Medulla oblongata (tissue), 1 donor: Measurements from ENCODE around the gene DVL2.

Source experiments
- DNase-seq: peaks from one replicate; pipeline ENCODE4 v3.0.0-alpha.2; 2015; ENCODE audit errors: extremely low spot score

The DVL2 gene

DNA sequence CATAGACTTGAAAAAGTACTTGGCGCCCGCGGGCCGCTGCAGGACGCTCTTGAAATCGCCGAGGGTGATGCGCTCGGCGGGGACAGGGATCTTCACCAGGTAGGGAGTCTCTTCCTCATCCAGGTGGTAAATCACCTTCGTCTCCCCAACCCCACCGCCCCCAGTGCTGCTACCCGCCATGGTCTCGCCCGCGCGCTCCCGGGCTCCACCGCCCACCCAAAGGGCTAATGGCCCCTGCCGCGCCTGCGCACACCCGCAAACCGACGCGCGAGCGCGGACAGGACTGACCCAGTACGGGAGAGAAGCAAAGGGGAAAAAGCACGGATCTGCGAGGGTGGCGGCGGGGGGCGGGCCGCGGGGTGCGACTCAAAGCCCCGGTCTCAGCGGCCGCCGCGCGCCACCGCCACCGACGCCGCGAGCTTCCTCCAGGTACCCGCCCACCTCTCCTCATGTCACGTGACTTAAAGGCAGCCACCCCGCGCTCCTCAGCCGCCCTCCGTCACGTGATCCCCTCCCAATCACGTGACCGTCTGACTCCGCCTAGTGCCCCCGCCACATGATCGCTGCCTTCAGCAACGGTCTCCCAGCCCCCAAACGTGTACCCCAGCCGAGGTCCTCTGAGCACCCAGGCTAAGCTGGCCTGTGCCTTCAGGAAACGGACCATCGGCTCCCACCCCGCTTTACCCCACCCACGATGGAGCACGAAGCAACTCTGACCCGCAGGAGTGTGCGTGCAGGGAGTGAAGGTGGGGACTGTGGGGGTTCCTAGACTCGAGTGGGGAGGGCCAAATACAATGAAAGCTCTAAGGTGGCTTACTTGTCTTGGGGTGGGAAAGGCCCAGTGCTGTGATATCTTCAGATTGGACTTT, at the start of gene DVL2:
Gene DVL2 (minus strand): TSS at position 435 of the 869 bp plus-strand sequence. CDS start 255 bp downstream, at position 180.
- peak; percentile 97 for DNase-seq

DNA sequence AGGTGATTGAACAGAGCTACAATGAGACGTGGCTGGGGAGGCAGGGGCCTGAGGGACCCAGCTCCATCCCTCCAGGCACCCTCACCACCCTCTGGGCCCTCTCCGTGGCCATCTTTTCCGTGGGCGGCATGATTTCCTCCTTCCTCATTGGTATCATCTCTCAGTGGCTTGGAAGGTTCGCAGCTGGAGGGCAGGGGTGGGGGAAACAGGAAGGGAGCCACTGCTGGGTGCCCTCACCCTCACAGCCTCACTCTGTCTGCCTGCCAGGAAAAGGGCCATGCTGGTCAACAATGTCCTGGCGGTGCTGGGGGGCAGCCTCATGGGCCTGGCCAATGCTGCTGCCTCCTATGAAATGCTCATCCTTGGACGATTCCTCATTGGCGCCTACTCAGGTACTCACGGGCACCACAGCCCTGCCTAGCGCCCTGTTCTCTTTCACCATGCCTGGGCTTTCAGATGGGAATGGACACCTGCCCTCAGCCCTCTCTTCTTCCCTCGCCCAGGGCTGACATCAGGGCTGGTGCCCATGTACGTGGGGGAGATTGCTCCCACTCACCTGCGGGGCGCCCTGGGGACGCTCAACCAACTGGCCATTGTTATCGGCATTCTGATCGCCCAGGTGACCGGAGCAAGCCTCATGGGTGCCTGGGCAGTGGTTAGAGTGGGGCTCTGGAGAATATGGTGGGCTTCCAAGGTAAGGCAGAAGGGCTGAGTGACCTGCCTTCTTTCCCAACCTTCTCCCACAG, 49.3 kb upstream of the DVL2 start:
- DNase-seq: no peak

DNA sequence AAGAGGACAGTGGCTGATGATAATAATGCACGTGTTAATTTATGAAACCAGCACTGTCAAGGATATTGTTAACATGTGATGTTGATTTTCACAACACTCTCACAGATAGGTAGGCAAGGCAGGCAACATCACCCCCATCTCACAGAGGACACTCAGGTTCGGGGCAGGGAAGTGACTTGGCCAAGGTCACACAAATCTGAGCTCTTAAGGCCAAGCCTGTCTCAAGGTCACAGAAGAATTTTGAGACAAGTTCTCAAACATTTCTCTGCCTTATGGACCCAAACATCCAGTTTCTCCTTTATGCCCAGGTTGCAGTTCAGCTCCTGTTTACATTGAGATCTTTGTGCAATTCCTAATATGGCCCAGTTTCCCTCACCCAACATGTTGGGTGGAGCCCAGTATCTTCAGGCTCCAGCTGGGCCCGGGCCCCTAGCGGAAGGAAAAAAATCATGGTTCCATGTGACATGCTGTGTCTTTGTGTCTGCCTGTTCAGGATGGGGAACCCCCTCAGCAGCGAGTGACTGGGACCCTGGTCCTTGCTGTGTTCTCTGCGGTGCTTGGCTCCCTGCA, 48.5 kb upstream of the DVL2 start:
- DNase-seq: no peak

DNA sequence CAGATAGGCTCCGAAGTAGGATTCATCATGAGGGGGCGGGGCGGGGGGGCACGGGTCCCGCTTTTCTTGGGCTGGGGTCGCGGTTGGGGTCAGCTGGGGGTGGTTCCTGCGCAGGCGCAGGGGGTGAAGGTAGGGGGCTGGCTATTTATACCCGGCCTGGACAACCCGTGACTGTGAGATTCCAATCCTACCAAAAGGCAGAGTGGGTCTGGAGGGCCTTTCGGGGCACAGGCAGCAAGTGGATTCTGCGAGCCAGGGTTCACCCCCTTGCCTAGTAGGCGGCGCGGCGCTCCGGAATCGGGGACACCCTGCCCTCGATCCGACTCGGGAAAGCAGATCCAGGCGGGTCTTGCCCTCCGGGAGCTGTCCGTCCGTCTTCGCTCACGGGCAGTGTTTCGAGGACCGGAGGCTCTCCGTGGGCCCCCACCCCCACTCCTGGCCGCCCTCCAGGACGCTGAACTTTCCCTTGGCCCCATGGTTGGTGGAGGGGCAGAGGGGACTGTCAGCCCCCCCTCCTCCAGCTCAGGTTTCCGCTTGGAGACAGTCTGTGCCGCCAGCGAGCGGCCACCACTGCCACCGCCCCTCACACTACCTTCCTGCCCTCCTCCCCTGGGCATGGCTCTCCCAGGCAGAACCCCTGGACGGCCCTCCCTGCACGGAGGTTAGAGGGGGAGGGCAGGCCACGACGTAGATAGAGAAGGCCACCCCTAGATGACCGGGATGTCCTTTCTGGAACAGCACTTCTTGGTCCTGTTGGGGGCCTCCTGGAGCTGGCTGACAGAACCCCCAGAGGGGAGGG, 47.8 kb upstream of the DVL2 start:
- DNase-seq: no peak

DNA sequence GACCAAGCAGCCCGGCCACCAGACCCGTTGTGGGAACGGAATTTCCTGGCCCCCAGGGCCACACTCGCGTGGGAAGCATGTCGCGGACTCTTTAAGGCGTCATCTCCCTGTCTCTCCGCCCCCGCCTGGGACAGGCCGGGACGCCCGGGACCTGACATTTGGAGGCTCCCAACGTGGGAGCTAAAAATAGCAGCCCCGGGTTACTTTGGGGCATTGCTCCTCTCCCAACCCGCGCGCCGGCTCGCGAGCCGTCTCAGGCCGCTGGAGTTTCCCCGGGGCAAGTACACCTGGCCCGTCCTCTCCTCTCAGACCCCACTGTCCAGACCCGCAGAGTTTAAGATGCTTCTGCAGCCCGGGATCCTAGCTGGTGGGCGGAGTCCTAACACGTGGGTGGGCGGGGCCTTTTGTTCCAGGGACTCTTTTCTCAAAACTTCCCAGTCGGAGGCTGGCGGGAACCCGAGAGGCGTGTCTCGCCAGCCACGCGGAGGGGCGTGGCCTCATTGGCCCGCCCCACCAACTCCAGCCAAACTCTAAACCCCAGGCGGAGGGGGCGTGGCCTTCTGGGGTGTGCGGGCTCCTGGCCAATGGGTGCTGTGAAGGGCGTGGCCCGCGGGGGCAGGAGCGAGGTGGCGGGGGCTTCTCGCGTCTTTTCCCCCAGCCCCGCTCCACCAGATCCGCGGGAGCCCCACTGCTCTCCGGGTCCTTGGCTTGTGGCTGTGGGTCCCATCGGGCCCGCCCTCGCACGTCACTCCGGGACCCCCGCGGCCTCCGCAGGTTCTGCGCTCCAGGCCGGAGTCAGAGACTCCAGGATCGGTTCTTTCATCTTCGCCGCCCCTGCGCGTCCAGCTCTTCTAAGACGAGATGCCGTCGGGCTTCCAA, 47.0 kb upstream of the DVL2 start, which contains the start of gene SLC2A4:
Gene SLC2A4 (plus strand): TSS at position 645 of the 879 bp plus-strand sequence. CDS start 217 bp downstream, at position 862.
- DNase-seq: peak; percentile 91

DNA sequence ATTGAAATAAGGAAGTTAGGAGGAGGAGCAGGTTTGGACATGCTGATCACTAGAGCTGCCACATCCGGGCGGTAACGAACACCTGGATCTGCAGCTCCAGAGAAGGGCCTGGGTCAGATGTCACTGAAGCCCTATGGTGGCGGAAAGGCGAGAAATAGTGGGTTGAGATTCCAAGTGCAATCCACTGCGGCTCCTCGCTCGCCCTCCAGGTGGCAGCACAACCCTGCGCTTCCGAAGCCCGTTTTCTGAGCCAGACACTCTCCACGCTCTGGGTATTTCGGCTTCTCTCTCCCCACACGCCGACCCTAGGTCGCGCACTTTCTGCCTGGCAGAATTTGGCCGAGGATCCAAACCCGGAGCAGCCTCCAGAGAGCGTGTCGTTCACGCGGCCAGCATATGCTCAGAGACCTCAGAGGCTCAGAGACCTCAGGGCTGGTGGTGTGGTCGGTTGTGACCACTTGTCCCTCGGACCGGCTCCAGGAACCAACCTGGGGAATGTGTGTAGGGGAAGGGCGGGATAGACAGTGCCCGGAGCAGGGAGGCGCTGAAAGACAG, 46.3 kb upstream of the DVL2 start:
- peak; percentile 88 for DNase-seq

DNA sequence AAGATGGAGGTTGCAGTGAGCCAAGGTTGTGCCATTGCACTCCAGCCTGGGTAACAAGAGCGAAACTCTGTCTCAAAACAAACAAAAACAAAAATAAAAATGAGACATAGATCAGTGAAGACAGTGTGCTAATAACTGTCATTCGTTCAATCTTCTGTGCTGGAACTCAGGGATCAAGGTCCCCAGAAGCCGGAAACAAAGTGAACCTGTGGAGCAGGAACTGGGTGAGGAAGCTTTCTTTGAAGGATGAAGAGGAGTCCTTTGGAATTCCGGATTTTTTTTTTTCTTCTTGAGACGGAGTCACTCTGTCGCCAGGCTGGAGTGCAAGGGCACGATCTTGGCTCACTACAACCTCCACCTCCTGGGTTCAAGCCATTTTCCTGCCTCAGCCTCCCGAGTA, 45.1 kb upstream of the DVL2 start:
- no peak for DNase-seq

DNA sequence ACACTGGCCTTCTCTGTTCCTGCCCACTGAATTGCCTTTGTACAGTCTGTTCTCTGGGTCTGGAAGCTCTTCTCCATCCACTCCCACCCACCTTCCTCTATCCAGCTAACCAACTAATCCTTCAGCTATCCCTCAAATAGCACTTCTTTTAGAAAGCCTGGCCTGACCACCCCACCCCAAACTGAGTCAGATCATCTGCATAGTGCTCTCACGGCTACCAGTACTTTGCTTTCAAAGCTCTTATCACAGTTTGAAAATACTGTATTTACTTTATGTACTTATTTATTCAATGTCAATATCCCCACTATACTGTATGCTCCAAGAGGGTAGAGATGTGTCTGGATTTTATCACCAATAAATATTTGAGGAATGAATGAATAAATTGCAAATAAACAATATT, 32.5 kb upstream of the DVL2 start:
- no peak for DNase-seq

DNA sequence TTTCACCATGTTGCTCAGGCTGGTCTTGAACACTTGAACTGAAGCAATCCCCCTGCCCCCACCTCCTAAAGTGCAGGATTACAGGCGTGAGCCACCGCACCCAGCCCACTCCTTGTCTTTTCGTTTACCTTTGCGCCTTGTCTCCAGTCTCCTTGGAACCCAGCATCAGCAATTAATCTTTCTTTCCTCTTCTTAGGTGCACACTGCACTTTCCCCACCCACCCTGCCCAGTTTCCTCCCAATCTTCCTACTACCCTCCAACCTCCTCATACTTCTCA, 29.4 kb upstream of the DVL2 start:
- DNase-seq: no peak

DNA sequence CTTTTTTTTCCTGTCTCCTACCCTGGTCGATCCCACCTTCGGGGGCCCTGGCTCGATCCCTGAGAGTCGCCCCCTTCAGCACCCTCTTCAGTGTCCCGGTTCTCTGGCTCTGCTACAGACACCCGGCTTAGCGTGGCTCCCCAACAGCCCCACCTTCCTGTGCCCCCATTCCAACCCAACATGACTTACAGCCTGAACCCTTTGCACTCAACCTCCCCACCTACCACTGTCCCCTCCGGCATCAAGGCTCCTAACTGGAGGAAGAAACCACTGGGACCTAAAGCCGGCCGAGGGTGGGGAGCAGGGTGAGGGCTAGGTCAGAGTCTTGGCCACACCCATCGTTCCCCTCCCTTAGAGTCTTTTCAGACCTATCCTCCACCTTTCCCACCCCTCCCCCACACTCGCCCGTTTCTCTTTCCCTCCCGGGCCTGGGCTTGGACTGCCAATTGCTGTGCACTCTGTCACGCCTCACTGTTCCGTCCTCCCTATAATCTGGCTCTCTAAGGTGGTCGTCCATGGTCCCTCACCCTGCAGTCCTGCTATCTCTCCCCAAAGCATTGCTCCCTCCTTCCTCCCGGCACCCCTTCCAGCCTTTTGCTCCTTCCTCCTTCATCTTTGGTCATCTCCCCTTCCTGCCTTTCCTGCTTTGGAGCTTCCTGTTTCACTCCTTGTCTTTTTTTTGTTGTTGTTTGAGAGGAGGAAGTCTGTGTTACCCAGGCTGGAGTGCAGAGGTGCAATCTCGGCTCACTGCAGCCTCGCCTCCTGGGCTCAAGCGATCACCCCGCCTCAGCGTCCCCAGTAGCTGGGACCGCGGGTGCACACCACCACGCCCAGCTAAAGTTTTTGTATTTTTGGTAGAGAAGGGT, 28.9 kb upstream of the DVL2 start:
- no peak for DNase-seq

DNA sequence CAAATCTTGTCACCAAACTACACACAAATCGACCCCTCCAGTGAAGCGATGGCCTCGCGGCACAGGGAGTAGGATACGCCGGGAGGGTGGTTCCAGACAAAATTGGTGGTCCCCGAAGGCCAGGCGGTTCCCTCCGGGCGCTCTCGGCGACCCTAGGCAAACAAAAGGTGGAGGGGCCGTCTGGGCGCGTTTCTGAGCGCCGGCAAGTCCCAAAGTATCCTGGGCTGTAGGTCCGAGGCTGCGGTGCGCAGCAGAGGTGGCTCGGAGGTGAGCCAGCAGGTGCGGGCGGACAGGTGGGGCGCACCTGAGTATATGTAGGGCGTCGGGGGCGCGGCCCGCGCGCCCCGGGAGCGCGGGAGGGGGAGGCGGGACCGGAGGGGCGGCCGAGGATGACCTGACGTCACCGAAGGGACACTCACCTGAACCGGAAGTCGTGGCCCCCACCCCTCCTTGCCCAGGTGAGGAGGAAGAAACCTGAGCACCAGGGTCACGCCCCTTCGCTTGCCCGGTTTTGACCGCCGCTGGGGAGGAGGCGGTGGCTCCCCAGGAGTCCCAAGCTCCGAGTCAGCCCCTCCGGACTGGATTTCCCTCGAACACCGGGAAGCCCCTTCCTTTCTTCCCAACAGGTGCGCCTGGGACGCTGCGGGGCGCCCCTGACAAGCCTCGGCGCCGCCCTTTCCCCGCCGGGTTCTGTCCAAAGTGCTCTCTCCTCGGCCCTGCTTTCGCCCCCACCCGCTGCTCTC, 28.0 kb upstream of the DVL2 start, which contains the start of gene CLDN7:
Gene CLDN7 (minus strand): TSS at position 287 of the 743 bp plus-strand sequence. CDS start 435 bp downstream, outside the sequence.
- no peak for DNase-seq

DNA sequence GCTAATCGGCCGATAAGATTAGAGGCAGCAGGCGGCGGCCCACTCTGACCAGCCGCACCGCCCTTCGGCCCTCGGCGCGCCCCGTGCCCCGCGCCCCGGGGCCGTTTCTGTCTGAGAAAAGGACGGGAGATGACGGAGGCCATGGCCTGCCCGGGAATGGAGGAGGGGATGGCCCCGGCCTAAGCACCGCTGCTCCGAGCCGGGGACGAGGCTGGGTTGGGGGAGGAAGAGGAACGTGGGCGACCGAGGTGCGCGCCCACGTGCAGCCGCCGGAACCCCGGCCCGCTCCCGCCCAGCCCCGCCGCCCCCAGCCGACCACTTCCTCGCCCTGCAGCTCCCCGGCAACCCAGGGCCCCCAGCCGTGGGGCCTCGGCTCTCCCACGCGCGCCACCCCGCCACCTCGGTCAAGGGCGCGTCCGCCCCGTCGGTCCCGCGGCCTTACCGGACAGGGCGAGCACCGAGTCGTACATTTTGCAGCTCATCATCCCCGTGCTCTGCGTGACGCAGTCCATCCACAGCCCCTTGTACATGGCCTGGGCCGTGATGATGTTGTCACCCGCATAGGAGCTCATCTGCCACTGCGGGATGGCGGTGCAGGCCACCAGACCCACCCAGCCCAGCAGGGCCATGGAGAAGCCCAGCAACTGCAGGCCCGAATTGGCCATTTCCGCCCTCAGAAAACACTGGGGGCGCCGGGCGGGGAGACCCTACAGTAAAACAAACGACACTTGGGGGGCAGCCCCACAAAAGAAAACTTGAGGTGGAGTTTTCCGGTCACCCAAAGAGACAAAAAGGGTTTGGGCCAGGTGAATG, 27.3 kb upstream of the DVL2 start:
- no peak for DNase-seq

DNA sequence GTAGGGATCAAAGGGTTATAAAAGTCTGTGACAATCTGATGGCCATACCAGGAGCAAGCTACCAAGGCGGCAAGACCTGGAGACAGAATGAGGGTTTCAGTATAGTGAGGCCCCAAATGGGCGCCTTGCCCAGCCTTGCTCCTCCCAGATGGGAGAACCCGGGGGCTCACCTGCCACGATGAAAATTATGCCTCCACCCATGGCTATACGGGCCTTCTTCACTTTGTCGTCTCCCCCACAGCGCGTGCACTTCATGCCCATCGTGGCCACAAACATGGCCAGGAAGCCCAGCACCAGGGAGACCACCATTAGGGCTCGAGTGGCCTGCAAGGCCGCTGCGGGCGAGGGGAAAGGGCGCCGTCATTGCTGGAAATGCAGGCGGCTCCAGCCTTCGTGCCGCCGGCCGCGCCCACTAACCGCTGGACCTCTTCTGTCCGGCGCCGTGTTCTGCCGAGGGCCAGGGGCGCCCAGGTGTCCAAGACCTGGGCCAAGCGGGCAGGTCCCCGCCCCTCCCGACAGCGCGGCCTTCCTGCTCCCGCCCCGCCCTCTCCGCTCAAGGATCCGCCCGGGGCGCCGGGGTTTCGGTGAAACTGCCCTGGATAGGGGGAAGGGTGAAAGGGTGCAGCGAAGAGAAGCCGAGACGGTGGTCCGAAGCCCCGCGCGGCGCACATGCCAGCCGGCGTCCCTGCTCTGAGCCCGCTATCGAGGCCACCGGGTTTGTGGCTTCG, 26.5 kb upstream of the DVL2 start:
- no peak for DNase-seq

DNA sequence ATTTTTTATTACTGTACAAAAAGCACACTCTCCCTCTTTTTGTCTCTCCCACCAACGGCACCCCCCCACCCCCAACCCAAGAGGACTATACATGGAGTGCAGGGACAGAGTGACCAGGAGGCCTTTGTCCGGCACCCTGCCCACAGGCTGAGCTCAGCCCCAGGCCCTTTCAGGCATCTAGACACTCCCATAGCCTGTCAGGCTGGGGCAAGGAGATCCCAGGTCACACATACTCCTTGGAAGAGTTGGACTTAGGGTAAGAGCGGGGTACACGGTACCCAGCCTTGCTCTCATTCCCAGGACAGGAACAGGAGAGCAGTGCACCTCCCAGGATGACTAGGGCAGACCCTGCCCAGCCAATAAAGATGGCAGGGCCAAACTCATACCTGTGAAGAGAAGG, 25.8 kb upstream of the DVL2 start:
- DNase-seq: no peak

DNA sequence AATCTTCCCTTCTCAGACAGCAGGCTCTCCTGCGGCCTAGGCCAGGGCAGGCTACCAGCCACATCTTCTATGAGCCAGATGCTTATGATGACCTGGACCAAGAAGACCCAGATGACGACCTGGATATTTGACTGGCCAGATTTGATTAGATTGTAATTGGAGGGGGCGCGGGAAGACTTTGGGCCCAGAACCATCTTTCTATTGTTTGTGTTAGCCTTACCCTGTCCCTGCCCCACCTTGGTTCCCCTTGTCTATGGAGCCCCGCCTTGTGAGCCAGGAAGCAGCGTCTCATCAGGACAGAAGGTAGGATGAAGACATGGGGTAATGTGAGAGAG, 25.2 kb upstream of the DVL2 start:
- no peak for DNase-seq

DNA sequence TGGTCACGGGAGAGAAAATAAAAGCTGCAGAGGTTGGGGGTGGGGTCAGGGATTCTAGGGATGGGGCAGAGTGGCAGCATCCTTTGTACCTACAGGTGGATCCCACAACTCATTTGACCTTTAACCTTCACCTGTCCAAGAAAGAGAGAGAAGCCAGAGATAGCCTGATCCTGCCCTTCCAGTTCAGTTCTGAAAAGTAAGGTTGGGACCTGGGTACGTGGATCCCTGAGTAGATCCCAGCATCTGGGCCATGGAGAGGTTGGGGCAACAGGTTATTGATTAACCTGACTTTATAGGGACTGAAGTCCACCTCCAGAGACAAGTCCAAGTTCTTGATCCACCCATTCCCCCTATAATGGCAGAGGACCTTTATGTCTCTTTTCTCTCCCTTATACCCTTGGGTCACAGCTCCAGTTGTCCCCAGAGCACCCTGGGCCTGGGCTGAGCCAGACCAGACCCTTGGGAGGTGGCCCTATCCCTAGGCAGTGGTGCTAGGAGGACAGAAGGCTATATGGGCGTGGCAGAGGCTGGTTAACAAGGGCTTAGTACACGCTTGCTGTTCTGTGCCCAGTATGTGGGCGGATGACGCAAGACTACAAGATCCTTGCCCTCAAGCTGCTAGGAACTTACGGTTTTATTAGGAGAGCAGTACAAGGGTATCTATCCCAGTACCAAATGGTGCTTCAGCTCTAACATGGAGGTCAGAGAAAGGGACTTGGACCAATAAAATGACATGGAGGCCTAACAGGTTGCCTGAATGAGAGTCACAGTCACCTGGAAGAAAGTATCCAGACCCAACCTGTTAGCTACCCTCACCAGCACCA, 24.6 kb upstream of the DVL2 start:
- no peak for DNase-seq
